ENCODE data around the gene GLT1D1. TPM values are rescaled to one million over a fixed set of nuclear protein-coding genes. Genes with fewer than 3 reads are reported as not detected.

Gene GLT1D1
- total and polyA plus RNA-seq, 10 donors, result 0.41 to 41.4 (median 13.9) TPM

DNA sequence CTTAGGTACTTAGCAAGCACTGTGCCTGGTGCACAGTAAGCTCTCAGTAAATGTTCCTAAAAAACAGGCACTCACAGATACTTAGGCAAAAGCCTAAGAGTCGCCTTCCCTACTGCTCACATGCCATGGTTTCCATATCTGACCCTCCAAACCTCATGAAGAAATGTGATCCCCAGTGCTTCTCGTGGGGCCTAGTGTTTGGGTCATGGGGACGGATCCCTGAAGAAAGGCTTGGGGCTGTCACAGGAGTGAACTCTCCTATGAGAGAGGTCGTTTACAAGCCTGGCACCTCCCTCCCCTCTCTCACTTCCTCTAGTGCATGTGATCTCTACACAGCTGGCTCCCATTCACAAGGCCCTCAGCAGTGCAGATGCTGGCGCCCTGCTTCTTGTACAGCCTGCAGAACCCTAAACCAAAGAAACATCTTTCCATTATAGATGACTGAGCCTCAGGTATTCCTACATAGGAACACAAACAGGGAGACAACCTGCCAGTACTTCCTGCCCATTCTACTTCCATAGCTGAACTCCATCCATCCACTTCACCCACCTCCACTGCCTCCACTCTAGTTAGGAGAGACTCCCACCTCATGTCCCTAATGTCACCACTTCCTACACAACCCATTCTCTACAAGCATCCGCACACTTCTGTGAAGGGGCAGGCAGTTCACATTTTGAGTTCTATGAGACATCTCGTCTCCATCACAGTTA is 32.4 kb upstream of the GLT1D1 start:
- TF ChIP-seq POLR2AphosphoS5 (IDR thresholded peaks at IDR 0.05) (peak in 2 of 3 donors; percentile 75 to 87), POLR2A (IDR thresholded peaks at IDR 0.05) (peak in 1 of 3 donors; percentile 9)
- TF ChIP-seq, protein P1, sequence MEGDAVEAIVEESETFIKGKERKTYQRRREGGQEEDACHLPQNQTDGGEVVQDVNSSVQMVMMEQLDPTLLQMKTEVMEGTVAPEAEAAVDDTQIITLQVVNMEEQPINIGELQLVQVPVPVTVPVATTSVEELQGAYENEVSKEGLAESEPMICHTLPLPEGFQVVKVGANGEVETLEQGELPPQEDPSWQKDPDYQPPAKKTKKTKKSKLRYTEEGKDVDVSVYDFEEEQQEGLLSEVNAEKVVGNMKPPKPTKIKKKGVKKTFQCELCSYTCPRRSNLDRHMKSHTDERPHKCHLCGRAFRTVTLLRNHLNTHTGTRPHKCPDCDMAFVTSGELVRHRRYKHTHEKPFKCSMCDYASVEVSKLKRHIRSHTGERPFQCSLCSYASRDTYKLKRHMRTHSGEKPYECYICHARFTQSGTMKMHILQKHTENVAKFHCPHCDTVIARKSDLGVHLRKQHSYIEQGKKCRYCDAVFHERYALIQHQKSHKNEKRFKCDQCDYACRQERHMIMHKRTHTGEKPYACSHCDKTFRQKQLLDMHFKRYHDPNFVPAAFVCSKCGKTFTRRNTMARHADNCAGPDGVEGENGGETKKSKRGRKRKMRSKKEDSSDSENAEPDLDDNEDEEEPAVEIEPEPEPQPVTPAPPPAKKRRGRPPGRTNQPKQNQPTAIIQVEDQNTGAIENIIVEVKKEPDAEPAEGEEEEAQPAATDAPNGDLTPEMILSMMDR (IDR thresholded peaks at IDR 0.05 in 8 of 11, conservative IDR thresholded peaks at IDR 0.05 in 3 of 11), result no peak
- Histone ChIP-seq H3K4me3 (peak overlapping the region in 1 of 8 donors; percentile 97), H3K4me1 (peaks cover 53 to 86% (median 83%) of the 10 kb centered on the region in 6 donors), H3K27me3 (replicated peaks in 1 of 7) (no peaks in the 10 kb centered on the region), H3K9me3 (no peaks in the 10 kb centered on the region), H3K36me3 (peaks cover 0 to 24% (median 0%) of the 10 kb centered on the region in 6 donors), H3K27ac (peak overlapping the region; percentile 23 to 98 (median 93))
- intact Hi-C loops (cut with DNase I; ENCODE audit: low total_unique reads), result no loop called here
- peak; percentile 90 for DNase-seq
- 34 to 54% (median 46%) methylated on average over 7 of the region's 7 CpGs for WGBS, 5 donors

DNA sequence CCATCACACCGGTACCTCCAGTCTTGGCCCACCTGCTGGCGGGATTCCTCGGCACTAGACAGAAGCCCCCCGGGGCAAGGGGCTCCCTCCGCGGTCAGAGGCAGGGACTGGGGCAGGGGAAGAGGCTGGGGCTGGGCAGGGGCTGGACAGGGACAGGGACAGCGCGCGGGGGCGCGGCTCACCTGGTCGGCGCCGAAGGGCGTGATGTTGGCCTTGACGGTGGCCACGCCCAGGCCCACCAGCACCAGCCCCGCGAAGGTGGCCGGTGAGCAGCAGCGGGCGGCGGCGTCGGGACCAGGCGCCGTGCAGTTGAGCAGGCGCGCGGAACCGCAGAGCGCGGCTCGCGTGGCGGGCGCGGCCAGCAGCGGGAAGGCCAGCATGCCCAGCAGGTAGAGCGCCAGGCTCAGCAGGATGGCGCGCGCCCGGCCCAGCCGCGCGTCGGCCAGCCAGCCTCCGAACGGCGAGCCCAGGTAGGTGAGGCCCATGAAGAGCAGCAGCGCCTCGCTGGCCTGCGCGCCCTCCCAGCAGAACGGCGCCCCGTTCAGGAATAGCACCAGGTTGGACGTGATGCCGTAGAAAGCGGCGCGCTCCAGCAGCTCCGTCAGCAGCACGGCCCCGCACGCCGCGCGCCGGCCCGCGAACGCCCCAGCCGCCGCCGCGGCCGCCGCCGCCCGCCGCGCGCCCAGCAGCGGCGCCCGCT is 29.9 kb upstream of the GLT1D1 start:
- 0 to 1% (median 1%) methylated on average over 17 to 88 of the region's 88 CpGs for WGBS, 5 donors
- DNase-seq, result peak; percentile 92
- intact Hi-C loops (cut with DNase I; ENCODE audit: low total_unique reads), result no loop called here

DNA sequence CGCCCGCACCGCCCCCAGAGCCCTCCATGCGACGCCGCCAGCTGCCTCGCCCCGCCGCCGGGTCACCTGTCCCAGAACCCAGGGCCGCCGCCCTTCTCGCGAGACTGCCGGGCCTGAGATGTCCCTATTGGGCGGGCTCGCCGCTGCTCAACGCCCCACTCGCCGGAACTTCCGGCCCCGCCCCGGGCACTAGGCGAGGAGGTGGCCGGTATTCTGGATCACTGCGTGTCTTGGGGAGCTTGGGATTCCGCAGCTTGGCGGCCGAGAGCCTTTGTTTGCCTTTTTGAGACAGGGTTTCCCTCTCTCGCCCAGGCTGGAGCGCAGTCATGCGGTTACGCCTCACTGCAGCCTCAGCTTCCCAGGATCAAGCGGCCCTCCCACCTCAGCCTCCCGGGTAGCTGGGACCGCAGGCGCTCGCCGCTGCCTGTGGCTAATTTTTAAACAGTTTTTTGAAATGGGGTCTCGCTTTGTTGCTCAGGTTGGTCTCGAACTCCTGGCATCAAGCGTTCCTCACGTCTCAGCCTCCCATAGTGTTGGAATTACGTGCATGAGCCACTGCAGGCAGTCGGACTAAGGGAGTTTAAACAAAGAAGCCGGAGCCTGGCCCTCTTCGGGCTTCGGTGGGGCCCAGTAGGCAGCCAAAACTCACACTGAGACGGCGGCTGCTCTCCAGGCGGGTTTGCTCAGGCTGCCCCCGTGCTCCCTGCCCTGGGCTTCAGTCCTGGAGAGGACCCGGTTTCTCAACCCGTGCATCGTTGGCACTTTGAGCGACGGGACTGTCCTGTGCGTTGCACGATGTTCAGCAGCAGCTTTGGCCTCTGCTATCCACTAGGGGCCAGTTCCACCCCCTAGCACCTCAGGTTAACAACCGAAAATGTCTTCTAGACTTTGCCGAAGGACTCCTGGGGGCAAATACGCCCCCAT is 29.1 kb upstream of the GLT1D1 start, which contains the start of gene SLC15A4:
Gene SLC15A4 (minus strand): TSS at position 43 of the 924 bp plus-strand sequence. CDS start 15 bp downstream, at position 28.
- peak within 1 kb of the TSS; percentile 68 to 97 (median 84) for H3K4me3 ChIP-seq
- peak within 1 kb of the TSS; percentile 84 to 98 (median 93) for H3K27ac ChIP-seq
- no peaks in the 10 kb centered on the region for H3K27me3 ChIP-seq (replicated peaks in 1 of 7)
- TF ChIP-seq POLR2A (IDR thresholded peaks at IDR 0.05) (peak; percentile 72 to 89 (median 78)), POLR2AphosphoS5 (IDR thresholded peaks at IDR 0.05) (peak; percentile 98 to 99 (median 99))
- TF ChIP-seq, protein P1 (IDR thresholded peaks at IDR 0.05 in 8 of 11, conservative IDR thresholded peaks at IDR 0.05 in 3 of 11), result peak in 4 of 11 experiments; percentile 15 to 42 (median 25)
- WGBS, 5 donors, result 5 to 9% (median 7%) methylated on average over 59 to 63 of the region's 63 CpGs
- intact Hi-C loops (cut with DNase I; ENCODE audit: low total_unique reads), result no loop called here
- H3K4me1 ChIP-seq, result peaks cover 24 to 68% (median 54%) of the 10 kb centered on the region in 6 donors
- peaks cover 0 to 21% (median 0%) of the 10 kb centered on the region in 6 donors for H3K36me3 ChIP-seq
- peak; percentile 99 for DNase-seq
- no peaks in the 10 kb centered on the region for H3K9me3 ChIP-seq

More for the DNA sequence above, 29.9 kb upstream of the GLT1D1 start:
- peaks cover 0 to 24% (median 0%) of the 10 kb centered on the region in 6 donors for H3K36me3 ChIP-seq
- peaks cover 29 to 69% (median 58%) of the 10 kb centered on the region in 6 donors for H3K4me1 ChIP-seq
- no peaks in the 10 kb centered on the region for H3K27me3 ChIP-seq (replicated peaks in 1 of 7)
- TF ChIP-seq, protein P1 (IDR thresholded peaks at IDR 0.05 in 8 of 11, conservative IDR thresholded peaks at IDR 0.05 in 3 of 11), result no peak
- TF ChIP-seq POLR2AphosphoS5 (IDR thresholded peaks at IDR 0.05), result peak in 1 of 3 donors; percentile 6
- H3K9me3 ChIP-seq, result no peaks in the 10 kb centered on the region
- H3K27ac ChIP-seq, result peak overlapping the region; percentile 84 to 98 (median 93)
- peak overlapping the region; percentile 68 to 97 (median 84) for H3K4me3 ChIP-seq

Measured in spleen (tissue), 11 donors.